ENCODE data around the gene UBE3D. TPM values are rescaled to one million over a fixed set of nuclear protein-coding genes. Genes with fewer than 3 reads are reported as not detected.

Gene UBE3D
- total and polyA plus RNA-seq, 2 of the 8 experiments (the other 6 are each of a cell fraction or from before 2014, with no cell fraction given): 5.7 to 16.3 TPM

GRCh38 chr6:83068616-83069015 is 3.0 kb upstream of the UBE3D start:
- H3K18ac ChIP-seq (ENCODE audit: extremely low read depth, low read length): no peak overlapping the region
- no peaks in the 10 kb centered on the region for H3K79me1 ChIP-seq (ENCODE audit: low read depth, low read length)
- no peak overlapping the region for H2AFZ ChIP-seq (ENCODE audit: low read length)
- H4K8ac ChIP-seq (ENCODE audit: extremely low read depth, insufficient read depth, low read length): no peak overlapping the region
- no peak overlapping the region for H3K56ac ChIP-seq (replicated peaks; ENCODE audit: insufficient read length, low read depth, low read length)
- H3K36me3 ChIP-seq (ENCODE audit: control insufficient read depth in 2 of 4, insufficient read depth in 4 of 4, low read length in 3 of 4): no peaks in the 10 kb centered on the region
- no peaks in the 10 kb centered on the region for H3K23me2 ChIP-seq (ENCODE audit: low read depth, low read length)
- ChIA-PET CTCF (ENCODE audit: partially characterized antibody) (interaction anchor here (0.9 to 4.1 kb wide), 7 partner anchors 27 to 445 kb away, joined by 3 to 35 read pairs (median 5); partner anchors contain the start of gene PRSS35), POLR2A (ENCODE audit: partially characterized antibody) (interaction anchor here (1.1 to 1.7 kb wide), 2 partner anchors 10 to 31 kb away, joined by 4 to 6 read pairs; no protein-coding TSS in a partner anchor)
- H2BK15ac ChIP-seq (ENCODE audit: low read length): no peak overlapping the region
- H3K79me2 ChIP-seq (ENCODE audit: control insufficient read depth in 1 of 2, insufficient read depth in 2 of 2, low read length in 2 of 2): peaks cover 0 to 61% of the 10 kb centered on the region in 2 experiments; a peak in 3 of 4 replicates
- no peak overlapping the region for H2AK5ac ChIP-seq (ENCODE audit: low read depth, low read length)
- no peak overlapping the region for H3K14ac ChIP-seq (ENCODE audit: insufficient read length)
- FAIRE-seq (no peak), DNase-seq (ENCODE audit: low read depth in 1 of 2, low spot score in 2 of 2) (no peak)
- H2BK12ac ChIP-seq (ENCODE audit: low read depth, low read length): no peak overlapping the region
- no peaks in the 10 kb centered on the region for H4K20me1 ChIP-seq (replicated peaks in 1 of 2; ENCODE audit: control insufficient read depth in 1 of 2, insufficient read depth in 2 of 2, low read length in 2 of 2)
- peak overlapping the region; percentile 62 to 81 for H3K4me2 ChIP-seq (ENCODE audit: insufficient read depth in 1 of 2, low read depth in 2 of 2, low read length in 2 of 2)
- H2BK5ac ChIP-seq (ENCODE audit: low read depth, low read length): no peak overlapping the region
- H3K9me3 ChIP-seq (ENCODE audit: insufficient read depth in 2 of 2, low read depth in 1 of 2, low read length in 1 of 2): no peaks in the 10 kb centered on the region
- no peak overlapping the region for H2BK120ac ChIP-seq (replicated peaks; ENCODE audit: low read depth, low read length)
- no peaks in the 10 kb centered on the region for H3K27me3 ChIP-seq (replicated peaks in 1 of 4; ENCODE audit: control insufficient read depth in 3 of 4, extremely low read depth in 1 of 4, insufficient read depth in 3 of 4, low read length in 3 of 4)
- H3K27ac ChIP-seq (ENCODE audit: low read depth, low read length): peak overlapping the region; percentile 87
- peaks cover 0 to 15% (median 4%) of the 10 kb centered on the region in 4 experiments; a peak in 2 of 7 replicates for H3K4me1 ChIP-seq (replicated peaks in 1 of 4; ENCODE audit: control insufficient read depth in 3 of 4, insufficient read depth in 4 of 4, low read length in 3 of 4)
- H4K5ac ChIP-seq (ENCODE audit: insufficient read length, low read depth, low read length): peak overlapping the region; percentile 76
- H3K4ac ChIP-seq (replicated peaks; ENCODE audit: insufficient read length, low read depth, low read length): no peak overlapping the region
- H2BK20ac ChIP-seq (ENCODE audit: low read length): no peak overlapping the region
- 41% methylated on average over 6 of the region's 6 CpGs; no CpG with 5 or more reads in 1 of the 2 experiments for WGBS, 2 experiments (ENCODE audit: extremely low coverage in 1 of 2, insufficient coverage in 1 of 2, insufficient read length in 1 of 2, insufficient replicate concordance in 2 of 2, low coverage in 1 of 2, low lambda C conversion rate in 2 of 2, missing lambda C conversion rate in 1 of 2)
- H3K23ac ChIP-seq (ENCODE audit: insufficient read length): no peak overlapping the region
- H3K4me3 ChIP-seq (ENCODE audit: extremely low read depth in 1 of 4, insufficient read depth in 2 of 4, low read depth in 3 of 4, low read length in 4 of 4): peak overlapping the region; percentile 53 to 85 (median 66); a peak in 7 of 8 replicates
- peak overlapping the region in 3 of 4 experiments; percentile 55 to 79 (median 59); a peak in 5 of 7 replicates for H3K9ac ChIP-seq (replicated peaks in 1 of 4; ENCODE audit: extremely low read depth in 1 of 4, low read depth in 3 of 4, low read length in 3 of 4)
- no peak overlapping the region for H4K91ac ChIP-seq (replicated peaks; ENCODE audit: insufficient read length, low read length)
- TF ChIP-seq, protein P1, sequence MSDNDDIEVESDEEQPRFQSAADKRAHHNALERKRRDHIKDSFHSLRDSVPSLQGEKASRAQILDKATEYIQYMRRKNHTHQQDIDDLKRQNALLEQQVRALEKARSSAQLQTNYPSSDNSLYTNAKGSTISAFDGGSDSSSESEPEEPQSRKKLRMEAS (IDR thresholded peaks at IDR 0.05): no peak
- no peak for TF ChIP-seq CREB1 (IDR thresholded peaks at IDR 0.05)

Data from H1 (cell line).